GM04504 (cell line): ENCODE results near the gene SSBP3.

Experiments used
- DNase-seq: peaks from one replicate; pipeline ENCODE4 v3.0.0-alpha.2; 2012; ENCODE audit warnings: low read depth

SSBP3 gene

DNA sequence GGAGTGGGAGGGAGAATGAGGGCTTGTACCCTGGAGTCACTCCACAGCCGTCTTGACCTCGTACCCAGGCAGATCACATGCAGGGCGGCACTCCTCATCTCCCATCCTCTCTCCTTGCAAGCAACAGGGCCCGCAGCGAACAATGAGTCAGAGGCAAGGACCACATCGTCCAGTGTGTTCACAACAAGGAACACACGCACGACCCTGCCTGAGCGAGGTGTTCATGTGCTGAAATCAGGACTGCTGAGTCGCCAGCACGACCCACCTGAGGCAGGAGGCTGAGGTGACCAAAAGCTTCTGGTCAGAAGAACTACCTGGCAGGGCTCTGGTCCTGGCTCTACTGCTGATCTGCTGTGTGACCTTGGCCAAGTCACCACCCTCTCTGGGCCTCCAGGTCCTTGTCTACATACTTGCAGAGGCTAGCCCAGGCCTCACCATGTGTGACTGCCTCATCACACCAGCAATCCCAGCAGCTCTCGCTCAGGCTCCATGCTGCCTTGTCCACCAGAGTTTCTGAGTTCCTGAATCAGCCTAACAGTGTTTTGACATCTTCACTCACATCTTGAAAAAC, 78.0 kb downstream of the SSBP3 start:
- DNase-seq, result no peak

GRCh38 chr1:54327386-54328065, 78.7 kb downstream of the SSBP3 start:
- no peak for DNase-seq

- DNase-seq, result no peak
Observed at GRCh38 chr1:54326543-54327385, 79.4 kb downstream of the SSBP3 start.

DNA sequence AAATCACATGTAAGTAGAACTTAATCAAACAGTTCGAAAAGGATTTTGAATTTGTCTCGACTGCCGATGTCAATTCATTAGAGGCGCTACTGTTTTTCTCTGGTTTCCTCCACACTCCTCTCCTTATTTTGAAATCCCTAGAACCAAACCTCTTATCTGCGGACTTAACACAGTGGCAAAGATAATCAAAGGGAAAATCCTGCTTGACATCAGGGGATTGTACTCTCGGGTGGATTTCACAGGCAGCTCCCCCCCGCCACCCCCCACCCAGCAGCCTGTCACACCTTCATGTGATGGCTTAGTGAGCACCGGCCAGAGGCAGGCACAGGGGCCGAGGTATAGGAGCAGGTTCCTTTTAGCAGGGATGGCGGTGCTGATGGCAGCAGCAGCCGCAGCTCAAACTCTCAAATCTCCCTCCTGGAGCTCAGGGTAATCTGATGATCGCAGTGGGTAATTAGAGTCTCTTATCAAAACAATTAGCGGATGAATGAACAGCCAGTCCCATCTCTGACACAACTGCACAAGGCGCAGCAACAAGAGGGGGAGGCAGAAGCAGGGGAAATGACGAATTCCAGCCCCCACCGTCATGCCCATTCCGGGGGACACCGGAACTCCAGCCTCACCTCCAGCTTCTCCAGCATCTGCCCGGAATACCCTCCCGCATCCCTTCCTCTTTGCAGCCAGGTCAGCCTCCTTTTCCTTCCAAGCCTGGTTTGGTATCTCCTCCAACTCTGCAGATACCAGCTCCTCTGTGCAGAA, 80.3 kb downstream of the SSBP3 start:
- DNase-seq, result no peak

GRCh38 chr1:54325284-54325683, 80.9 kb downstream of the SSBP3 start:
- DNase-seq, result no peak

GRCh38 chr1:54324251-54325140, 81.7 kb downstream of the SSBP3 start:
- DNase-seq, result no peak

DNA sequence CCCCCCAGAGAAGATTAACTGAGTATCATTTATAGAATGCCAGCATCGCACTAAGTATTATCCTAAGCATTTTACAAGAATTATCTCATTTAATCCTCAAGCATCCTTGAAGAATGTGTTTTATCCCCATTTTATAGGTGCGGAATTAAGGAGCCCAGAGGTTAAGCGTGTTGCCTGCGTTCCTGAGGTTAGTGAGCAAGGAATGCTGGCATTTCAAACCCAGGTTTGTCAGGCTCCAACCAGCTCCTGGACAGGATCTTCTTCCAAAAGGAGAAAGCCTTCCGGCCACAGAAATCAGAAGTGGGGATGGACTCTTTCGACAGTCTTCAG, 82.3 kb downstream of the SSBP3 start:
- no peak for DNase-seq

GRCh38 chr1:54323324-54323739, 82.9 kb downstream of the SSBP3 start:
- no peak for DNase-seq

DNA sequence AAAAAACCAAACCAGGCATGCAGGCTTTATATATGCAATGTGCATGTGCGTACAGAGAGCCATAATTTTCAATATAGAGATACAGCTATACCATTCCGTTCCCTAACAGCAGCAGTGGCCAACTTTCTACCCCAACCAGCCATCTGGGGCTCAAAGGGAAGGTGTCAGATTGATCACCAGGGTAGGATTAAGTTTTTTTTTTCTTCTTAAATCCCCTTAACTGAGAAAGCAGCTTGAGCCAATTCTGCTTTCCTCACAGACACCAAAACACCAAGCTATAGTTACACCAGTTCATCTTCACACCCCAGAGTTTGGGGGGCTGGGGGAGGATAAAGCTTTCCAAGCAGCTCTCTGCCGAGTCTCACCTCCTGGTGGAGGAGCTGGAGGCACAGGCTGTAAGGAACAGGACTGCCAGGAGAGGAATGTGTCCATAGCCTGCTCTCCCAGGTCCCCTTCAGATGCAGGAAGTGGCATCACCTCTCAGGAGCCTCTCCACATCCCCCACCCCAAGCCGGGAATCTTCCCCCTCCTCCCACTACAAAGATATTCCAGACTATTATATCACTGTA, 87.9 kb downstream of the SSBP3 start:
- no peak for DNase-seq

GRCh38 chr1:54317084-54317483, 89.1 kb downstream of the SSBP3 start:
- DNase-seq, result no peak

- DNase-seq, result no peak
Observed at GRCh38 chr1:54315099-54315498, 91.1 kb downstream of the SSBP3 start.

- DNase-seq, result no peak
Observed at GRCh38 chr1:54314696-54315095, 91.5 kb downstream of the SSBP3 start.

- peak; percentile 61 for DNase-seq
Observed at GRCh38 chr1:54312796-54313316, 93.3 kb downstream of the SSBP3 start.

GRCh38 chr1:54311506-54311905, 94.7 kb downstream of the SSBP3 start:
- no peak for DNase-seq

- no peak for DNase-seq
Observed at GRCh38 chr1:54310439-54311328, 95.5 kb downstream of the SSBP3 start.

- no peak for DNase-seq
Observed at GRCh38 chr1:54309631-54310366, 96.4 kb downstream of the SSBP3 start.

- DNase-seq, result no peak
Observed at GRCh38 chr1:54307305-54307704, 98.9 kb downstream of the SSBP3 start.

DNA sequence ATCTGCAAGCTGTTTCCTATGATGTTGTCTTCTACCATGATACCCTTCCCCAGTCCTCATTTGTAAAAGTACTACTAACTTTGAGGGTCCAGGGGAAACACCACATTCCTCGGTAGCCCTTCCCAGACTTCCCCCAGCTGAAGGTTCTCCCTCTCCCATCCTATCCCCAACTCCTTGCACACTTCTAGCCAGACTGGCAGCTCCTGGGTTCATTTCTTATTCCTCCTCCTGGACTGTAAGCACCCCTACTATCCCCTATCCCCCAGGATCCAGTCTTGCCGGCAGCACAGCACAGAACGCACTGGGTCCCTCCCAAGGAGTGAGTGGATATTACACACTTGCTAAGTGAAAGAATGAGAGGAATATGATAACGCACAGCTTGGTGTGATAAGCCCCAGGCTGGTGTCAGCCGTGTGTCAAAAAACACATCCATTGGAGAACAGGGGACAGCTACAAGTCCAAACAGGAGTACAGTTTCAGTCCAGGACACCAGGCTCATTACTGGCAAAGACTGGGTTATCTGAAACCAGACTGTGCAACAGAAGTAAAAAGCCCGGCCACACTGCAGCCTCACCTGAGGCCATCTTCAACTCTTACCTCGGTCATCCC, 100.2 kb downstream of the SSBP3 start:
- no peak for DNase-seq

GRCh38 chr1:54304518-54304917, 101.7 kb downstream of the SSBP3 start:
- DNase-seq, result no peak
